Activated CD8-positive, alpha-beta memory T cell treated with anti-CD3 and anti-CD28 coated beads, Interleukin-2, amount 50 U/mL, for 1 hour (primary cell): ENCODE measurements around the gene NBAS.
"Not testable (repeated sequence)": the region's sequence is repeated elsewhere in the genome, so short reads cannot be mapped to it uniquely, and the experiment has no call there.

Source experiments
- DNase-seq: peaks from one replicate; pipeline ENCODE4 v3.0.0-alpha.2; 2020; ENCODE audit errors: extremely low read depth

Gene NBAS

DNA sequence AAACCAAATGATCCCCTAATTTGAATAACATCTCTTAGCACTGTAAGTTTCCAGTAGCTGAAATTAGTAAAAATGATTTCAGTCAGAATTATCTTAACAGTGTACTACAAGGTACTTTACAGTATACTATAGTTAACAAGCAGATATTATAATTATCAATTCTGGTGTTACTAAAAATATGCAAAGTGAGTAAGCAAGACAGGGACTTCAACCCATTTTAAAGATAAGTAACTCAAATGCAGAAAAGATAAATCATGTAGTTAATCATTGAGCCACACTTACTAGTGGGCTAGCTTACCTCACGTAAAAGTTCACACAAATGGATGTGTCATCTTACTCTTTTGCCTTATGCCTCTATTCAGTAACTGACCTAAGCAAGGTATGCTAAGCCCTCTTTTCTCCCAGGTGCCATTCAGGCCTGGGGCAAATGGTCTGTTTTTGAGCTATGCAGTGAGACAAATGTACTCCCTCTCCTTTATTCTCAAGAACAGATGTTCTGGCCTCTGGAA, 101.0 kb downstream of the NBAS start:
- DNase-seq, result no peak

DNA sequence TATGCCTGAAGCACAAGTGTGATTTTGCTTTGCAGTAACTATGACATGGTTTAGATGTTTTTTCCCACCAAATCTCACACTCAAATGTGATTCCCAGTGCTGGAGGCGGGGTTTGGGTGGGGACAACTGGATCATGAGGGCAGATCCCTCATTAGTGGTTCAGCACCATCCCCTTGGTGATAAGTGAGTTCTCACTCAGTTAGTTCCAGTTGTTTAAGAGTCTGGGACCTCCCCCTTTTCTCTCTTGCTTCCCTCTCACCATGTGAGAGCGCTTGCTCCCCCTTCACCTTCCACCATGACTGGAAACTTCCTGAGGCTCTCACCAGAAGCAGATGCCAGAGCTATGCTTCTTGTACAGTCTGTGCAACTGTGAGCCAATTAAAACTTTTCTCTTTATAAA, 102.9 kb downstream of the NBAS start:
- no peak for DNase-seq

DNA sequence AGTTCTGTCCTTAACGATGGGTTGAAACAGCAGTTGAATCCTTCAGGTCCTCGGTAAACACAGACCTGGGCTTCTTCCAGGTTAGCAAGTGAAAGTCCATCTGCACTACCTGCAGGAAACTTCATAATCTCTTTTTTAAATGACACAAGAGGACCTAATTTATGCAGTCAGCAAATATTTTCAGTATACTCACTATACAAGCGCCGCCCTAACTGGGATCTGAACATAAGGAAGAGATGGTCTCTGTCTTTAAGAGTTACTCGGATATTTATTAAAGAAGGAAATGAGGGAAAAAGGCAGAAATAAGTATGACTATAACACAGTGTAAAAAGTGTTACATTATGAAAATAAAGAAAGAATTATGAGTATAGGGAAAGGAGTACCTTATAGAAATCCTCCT, 103.3 kb downstream of the NBAS start:
- DNase-seq, result no peak

DNA sequence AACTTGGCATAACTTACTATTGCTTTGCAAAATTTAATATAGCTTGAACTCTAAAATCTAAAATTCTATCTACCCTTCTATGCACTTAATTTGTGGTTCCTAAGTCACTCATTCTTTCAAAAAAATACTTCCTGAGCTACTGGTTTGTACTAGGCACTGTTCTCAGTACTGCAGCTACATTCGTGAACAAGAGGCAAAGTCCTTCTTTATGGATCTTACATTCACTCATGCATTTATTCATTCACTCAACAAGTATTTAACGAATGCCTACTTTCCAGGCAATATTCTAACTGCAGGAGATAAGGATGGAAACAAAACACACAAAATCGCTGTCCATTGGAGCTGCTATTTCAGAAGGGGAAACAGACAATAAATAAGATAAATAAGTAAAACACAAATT, 104.8 kb downstream of the NBAS start:
- DNase-seq, result no peak

DNA sequence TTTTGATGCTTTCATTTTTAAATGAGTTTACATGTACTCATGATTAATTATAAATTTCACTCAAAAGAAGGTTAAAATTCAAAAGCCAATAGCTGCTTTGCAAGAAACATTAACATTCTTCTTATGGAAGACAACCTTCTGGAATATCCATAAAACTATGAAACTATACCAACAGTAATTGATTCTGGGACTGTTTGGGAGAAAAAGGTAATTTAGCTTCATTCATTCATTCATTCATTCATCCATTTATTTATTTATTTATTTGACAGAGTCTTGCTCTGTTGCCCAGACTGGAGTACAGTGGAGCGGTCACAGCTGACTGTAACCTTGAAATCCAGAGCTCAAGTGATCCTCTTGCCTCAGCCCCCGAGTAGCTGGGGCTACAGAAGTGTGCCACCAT, 110.3 kb downstream of the NBAS start:
- DNase-seq, result no peak

DNA sequence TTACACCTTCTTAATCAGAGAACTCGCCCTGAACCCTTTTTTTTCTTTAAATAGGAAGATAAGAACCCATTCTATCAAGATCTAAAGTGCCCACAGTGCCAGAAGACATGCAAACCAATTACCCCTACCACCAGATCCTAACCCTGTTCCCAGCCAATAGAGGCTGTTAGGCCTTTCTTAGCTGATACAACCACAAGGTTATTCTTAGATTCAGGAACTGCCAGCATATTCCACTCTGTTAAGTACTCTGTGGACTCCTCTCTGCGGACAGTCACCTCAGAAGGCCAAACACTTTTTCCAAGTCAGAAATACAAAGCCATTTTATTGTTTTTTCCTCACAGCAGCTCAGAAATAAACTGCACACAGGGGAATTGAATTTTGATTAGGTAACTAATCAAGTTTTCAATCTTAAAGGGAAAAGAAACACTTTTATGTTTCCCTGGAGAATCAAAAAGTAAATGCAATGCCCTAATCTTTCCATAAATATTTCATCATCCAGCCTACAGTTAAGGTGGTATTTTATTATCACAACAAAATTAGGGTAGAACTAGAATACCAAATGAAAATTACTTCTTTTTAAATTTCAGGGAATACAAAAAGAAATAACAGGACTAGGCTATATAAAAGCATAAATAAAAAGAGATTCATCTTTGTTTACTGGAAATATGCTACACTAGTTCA, 111.4 kb downstream of the NBAS start:
- no peak for DNase-seq

DNA sequence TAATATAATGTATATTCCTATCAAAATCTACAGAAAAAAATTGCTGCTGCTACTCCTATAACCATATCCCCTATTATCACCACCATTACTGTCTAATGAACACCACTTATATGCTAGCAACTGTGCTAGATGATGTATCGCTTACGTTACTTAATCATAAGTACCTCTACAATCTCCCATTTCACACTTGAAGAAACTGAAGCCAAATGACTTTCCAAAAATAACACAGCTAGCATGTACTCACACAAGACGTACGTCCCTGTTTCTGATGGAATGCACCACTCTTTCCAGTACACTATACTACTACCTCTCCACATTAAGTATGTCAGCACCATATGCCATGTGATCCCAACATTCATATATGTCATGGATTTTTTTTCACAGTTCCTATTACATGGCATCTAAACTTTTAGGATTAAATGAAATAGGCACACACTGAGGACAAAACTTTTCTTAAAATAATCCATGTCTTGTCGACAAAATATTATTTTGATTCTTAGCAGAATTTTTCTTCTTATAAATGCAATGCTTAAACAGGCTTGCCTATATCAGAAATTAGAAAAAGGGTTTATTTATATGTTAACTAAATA, 112.8 kb downstream of the NBAS start:
- DNase-seq, result no peak

DNA sequence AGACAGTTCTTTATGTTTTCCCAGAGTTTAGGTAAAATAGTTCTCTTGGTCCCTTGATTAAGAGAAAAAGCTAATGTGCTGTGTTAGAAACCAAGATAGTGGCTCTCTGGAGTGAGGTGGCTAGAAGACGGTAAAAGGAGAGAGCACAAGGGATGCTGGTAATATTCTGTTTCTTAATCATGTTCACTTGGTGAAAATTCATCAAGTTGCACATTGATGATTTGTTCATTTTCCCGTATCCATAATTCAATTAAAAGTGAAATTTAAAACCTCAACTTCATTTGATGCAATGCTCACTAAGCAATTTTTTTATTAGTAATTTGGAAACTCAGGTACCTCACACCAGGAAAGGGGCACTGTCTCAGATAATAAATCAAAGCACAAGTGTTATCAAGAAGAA, 113.8 kb downstream of the NBAS start:
- DNase-seq, result no peak

DNA sequence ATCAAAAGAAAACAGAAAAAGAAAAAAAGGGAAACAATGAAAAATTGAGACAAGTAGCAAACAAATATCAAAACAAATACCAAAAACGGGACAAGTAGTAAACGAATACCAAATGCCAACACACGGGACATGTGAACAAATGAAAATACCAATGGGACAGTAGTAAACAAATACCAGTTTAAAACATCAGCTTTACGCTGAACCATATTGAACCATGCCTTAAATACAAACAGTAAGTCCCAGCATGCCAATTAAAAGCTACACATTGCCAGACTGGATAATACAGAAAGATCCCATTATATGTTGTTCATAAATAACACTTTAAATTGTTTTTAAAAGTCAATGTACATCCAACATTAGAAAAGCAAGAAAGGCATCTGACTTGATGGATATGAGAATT, 114.2 kb downstream of the NBAS start:
- no peak for DNase-seq

DNA sequence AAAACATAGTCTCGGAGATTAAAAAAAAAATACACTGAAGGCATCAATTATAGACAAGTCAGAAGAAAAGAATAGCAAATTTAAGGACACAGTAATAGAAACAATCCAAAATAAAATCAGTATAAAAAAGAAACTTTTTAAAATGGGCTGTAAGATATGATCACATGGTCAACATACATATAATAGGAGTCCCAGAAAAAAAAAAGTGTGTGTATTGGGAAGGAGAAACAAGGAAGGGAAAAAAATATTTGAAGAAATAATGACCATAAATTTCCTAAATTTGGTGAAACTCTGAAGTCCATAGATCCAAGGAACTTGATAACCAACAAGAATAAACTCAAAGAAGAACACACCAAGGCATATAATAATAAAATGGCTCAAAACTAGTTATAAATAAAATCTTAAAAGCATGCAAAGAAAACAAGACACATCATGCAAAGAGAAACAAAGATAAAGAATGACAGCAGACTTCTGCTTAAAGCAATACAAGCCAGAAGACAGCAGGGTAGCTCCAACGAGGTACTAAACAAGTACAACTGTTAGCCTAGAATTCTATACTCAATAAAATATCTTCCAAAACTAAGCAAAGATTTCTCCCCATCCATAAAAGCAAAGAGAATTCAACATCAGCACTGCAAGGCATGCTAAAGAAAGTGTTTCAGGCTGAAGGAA, 115.1 kb downstream of the NBAS start:
- DNase-seq, result no peak

DNA sequence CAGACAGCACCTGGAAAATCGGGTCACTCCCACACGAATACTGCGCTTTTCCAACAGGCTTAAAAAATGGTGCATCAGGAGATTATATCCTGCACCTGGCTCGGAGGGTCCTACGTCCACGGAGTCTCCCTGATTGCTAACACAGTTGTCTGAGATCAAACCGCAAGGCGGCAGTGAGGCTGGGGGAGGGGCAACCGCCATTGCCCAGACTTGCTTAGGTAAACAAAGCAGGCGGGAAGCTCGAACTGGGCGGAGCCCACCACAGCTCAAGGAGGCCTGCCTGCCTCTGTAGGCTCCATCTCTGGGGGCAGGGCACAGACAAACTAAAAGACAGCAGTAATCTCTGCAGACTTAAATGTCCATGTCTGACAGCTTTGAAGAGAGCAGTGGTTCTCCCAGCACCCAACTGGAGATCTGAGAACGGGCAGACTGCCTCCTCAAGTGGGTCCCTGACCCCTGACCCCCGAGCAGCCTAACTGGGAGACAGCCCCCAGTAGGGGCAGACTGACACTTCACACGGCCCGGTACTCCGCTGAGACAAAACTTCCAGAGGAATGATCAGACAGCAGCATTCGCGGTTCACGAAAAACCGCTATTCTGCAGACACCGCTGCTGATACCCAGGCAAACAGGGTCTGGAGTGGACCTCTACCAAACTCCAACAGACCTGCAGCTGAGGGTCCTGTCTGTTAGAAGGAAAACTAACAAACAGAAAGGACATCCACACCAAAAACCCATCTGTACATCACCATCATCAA, 121.2 kb downstream of the NBAS start:
- not testable (repeated sequence) for DNase-seq

DNA sequence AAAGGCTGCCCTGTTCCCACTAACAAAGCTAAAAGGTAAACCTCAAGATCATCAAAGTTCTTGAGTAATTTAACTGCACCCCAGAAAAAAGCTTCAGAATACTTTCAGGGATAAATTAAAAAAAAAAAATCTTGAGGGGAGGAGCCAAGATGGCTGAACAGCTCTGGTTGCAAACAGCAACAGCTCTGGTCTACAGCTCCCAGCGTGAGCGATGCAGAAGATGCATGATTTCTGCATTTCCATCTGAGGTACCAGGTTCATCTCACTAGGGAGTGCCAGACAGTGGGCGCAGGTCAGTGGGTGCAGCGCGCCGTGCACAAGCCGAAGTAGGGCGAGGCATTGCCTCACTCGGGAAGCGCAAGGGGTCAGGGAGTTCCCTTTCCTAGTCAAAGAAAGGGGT, 121.8 kb downstream of the NBAS start:
- not testable (repeated sequence) for DNase-seq

DNA sequence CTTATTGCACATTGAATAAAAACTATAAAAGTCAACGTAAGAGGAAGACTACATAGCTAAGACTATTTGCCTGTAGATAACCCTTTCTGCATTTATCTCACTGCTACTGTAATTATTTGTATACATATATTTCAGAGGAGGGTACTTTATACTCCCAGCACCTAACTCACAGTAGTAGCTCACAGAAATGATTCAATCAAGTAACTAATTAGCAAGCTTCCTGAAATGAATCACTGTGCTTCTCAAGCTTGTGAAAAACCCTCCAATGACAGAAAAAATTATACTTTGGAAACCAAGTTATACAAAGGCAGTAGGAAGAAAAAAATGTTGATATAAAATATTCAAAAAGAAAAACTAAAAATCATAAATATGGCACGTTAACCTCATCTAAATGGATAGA, 124.9 kb downstream of the NBAS start:
- DNase-seq, result no peak

DNA sequence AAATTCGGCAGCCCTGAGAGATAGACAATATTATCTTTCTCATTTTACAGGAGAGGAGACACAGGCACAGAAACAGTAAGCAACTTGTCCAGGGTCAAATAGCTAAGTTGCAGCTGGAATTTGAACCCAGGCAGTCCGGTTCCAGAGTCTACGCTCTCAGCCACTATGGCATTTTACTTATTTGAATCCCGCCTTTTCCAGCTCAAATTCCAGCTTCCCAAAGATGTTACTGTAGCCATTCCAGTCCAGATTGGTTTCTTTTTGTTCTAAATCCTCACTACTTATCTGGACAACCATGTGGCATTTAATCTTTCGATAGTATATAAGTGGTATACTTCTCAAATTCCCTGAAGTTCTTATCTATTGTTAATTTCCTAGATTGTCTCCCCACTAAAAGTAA, 125.7 kb downstream of the NBAS start:
- no peak for DNase-seq

DNA sequence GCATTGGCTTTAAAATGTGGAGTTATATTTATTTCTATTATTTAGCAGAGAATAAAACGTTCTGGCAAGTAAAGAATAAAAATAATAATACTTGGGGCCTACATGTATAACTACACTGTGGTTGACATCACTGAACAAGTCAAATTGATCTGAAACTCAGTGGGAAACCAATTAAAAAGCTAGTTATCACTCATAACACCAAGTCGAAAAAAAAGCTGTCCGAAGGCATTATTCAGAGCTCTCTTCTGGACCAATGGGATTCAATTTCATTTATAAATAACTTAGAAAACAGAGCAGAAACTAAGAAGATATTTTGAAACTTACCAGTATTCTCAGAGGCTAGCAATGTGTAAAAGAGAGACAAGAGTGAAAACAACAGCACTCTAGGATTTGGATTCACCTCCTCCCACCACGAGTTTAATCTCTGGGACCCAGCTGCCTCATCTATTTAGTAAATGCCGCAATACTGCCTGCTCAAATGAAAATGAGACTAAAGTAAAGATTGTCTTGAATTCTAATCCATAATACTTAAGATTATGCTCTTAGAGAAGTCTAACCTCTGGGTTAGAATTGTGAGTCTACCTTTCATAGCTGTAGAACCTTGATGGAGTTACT, 128.4 kb downstream of the NBAS start:
- DNase-seq, result no peak

DNA sequence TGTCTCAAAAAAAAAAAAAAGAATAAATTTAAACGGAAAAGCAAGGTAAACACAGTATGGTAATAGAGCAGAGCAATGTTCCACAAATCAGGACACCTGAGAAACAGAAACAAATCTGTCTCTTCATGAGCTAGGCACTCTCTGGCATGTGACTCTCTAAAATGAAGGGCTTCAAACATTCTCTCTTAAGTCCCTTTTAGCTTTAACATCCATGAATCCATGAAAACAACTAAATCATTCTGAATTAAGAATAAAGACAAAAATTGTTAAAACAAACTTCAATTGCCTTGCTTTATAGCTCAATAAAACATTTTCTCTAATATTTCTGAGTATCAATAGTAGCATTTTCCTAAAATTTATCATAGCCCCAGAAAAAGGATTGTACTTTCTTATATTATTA, 132.1 kb downstream of the NBAS start:
- DNase-seq, result no peak

DNA sequence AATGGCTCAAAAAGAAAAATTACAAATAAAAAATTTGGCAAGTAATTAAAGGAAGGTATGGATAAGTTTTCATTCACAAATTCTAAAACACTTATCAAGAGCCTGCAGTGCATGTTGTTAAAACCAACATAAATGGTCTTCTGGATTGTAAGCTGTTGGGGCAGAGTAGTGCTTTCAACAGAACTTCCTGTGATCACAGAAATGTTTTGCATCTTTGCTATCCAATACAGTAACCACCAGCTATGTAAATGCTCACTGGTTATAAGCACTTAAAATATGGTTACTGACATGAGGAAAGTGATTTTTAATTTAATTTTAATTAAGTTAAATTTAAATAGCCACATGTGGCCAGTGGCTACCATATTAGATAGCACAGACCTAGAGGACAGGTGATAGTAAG, 133.1 kb downstream of the NBAS start:
- no peak for DNase-seq

DNA sequence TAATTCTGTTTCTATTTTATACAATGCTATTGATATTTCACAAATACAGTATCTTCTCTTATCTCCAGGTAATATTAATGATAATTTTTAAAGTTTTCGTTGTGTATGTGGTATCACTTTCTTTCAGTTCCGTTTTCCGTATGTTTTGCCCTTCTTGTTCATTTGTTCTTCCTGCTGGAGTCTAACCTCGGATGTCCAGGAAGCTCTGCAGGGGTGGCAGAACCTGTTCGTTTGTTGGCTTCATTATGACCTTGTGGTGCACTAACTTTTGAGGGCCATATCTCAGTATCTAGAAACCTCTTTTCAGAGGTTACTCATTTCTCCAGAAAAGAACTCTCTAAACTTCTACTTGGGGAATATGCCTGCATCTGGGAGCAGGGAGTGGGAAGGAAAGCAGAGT, 134.5 kb downstream of the NBAS start:
- DNase-seq, result no peak

DNA sequence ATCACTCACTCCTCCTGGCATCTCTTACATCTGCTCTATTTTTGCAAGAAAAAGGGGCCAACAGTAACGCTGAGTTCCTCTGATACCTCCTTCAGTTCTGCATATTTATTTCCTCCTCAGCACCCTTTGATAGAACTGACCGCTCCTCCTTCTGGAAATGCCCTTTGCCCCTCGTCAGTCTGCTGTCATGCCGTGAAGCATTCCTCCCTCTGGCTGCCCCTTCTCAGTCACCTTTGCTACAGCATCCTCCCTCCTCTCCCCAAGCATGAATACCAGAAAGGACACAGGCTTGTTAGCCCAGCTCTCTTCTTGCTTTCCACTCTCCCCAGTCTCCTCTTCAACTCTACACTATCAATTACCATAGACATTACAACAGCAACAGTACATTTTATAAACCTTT, 135.4 kb downstream of the NBAS start:
- no peak for DNase-seq

DNA sequence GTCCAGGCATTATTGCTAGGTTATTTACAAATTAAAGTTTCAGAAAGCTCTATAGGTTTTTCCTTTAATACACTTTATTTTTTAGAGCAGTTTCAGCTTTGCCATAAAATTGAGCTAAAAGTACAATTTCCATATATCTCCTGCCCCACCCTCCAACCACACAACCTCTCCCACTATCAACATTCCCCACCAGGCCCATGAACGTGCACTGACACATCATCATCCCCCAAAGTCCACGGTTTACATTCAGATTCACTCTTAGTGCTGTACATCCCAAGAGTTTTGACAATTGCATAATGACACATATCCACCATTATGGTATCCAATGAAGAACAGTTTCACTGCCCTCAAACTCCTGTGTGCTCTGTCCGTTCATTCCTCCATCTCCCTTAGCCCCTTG, 139.4 kb downstream of the NBAS start:
- no peak for DNase-seq

DNA sequence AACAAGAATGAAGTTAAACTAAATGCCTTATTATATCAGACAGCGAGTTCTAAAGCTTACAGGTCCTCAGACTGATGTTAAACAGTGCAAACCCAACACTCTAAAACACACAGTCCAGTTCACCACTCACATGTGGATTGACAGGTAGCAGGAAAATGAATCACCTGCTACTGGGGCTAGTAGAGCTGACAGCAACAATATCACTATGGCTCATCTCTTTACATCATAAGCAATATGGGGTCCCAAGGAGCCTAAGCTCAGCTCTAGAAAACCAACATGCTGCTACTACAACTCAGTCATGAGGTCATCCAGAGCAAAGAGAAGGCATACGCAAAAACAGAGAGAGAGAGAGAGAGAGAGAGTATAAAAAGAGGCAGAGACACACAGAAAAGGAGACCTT, 145.4 kb downstream of the NBAS start:
- no peak for DNase-seq

DNA sequence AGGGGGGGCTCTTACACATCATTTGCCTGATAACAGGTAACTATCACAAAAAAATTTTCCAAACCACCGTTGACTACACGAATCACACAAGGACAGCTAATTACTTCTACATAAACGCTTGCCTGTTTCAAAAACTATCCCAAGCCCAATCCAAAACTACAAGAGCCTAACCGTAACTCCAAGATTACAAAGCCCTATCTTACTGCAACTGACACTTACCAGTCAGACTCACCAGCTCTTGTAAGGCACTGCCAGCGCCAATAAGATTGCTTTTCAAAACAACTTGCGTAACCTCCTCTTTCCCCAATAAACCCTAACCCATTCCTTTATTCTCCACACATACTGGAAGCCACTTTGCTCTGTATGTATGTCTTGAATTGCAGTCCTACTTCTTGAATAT, 148.4 kb downstream of the NBAS start:
- no peak for DNase-seq
